Measurements from ENCODE around the gene ASAP3. TPM values are rescaled to one million over a fixed set of nuclear protein-coding genes. Genes with fewer than 3 reads are reported as not detected.

The ASAP3 gene
- total RNA-seq, 1 experiment from 2014 or later, result 1.6 TPM

GRCh38 chr1:23417570-23417969 lies 66.4 kb downstream of the ASAP3 start:
- in situ Hi-C loops (cut with HindIII; ENCODE audit: low pct_unique_long_range_greater_than_20kb, low sequenced_read_pairs), result no loop called here
- DNase-seq (ENCODE audit: low read depth), result no peak

- DNase-seq (ENCODE audit: low read depth), result no peak
- in situ Hi-C loops (cut with HindIII; ENCODE audit: low pct_unique_long_range_greater_than_20kb, low sequenced_read_pairs), result no loop called here
These were observed 67.0 kb downstream of the ASAP3 start for GRCh38 chr1:23416964-23417363.

DNA sequence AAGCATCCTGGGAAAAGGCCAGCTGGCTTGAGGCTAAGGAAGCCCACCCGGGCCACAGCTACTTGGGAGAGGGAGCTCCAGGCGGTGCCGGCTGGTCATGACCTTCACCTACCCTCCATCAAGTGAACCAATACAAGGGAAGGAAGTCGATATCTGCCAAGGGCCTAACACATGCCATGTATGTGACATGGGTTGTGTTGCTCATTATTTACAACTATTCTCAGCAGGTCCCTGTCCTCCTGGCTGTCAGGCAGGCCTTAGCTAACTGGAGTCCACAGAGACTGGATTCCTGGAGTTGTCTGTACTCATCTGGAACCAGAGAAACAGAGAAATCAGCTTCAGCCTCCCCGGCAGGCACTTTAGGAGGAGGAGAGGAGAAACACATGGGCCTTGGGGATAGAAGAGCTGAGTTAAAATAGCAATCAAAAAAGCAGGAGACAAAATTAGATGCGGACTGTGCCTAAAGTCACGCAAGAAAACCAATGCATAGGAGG lies 75.1 kb downstream of the ASAP3 start:
- in situ Hi-C loops (cut with HindIII; ENCODE audit: low pct_unique_long_range_greater_than_20kb, low sequenced_read_pairs), result no loop called here
- DNase-seq (ENCODE audit: low read depth), result no peak

DNA sequence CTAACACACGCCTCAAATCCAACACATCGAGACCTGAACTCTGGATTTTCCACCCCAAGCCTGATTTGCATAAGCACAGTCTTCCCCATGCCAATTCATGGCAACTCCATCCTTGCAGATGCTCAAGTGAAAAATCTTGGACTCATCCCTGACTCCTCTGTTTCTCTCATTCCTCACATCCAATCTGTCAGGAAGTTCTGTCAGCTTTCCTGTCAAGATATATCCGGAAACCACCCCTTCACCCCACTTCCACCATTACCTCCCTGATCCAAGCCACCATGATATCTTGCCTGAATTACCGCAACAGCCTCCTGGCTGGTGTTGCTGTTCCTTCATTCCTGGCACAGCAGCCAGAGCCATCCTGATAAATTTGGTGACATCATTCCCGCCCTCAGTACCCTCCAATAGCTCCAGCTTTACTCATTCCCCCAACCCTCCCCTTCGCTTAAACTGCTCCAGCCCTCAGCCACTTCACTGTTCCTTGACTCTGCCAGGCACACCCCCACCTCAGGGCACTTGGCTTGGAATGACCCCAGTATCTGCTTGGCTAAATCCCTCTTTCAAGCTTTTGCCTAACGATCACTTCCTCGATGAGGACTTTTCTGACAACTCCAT lies 76.9 kb downstream of the ASAP3 start:
- in situ Hi-C loops (cut with HindIII; ENCODE audit: low pct_unique_long_range_greater_than_20kb, low sequenced_read_pairs), result no loop called here
- DNase-seq (ENCODE audit: low read depth), result no peak

DNA sequence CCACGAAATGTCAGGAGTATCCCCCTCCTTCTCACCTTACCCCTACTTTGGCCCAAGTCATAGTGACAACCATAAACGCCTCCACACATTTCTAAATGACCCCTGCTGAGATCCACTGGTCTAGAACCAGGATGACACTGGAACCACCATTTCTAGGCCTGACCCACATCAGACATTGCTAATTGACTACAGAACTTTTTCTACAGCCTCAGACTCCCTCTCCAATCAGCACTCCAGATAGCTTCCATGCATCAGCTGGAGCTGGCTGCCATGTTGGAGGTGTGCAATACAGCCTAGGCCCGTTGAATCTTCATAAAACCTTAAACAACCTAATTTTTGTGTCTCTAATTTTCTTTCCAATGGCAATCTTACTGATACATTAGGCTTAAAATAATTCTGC lies 78.0 kb downstream of the ASAP3 start:
- DNase-seq (ENCODE audit: low read depth), result no peak
- in situ Hi-C loops (cut with HindIII; ENCODE audit: low pct_unique_long_range_greater_than_20kb, low sequenced_read_pairs), result no loop called here

DNA sequence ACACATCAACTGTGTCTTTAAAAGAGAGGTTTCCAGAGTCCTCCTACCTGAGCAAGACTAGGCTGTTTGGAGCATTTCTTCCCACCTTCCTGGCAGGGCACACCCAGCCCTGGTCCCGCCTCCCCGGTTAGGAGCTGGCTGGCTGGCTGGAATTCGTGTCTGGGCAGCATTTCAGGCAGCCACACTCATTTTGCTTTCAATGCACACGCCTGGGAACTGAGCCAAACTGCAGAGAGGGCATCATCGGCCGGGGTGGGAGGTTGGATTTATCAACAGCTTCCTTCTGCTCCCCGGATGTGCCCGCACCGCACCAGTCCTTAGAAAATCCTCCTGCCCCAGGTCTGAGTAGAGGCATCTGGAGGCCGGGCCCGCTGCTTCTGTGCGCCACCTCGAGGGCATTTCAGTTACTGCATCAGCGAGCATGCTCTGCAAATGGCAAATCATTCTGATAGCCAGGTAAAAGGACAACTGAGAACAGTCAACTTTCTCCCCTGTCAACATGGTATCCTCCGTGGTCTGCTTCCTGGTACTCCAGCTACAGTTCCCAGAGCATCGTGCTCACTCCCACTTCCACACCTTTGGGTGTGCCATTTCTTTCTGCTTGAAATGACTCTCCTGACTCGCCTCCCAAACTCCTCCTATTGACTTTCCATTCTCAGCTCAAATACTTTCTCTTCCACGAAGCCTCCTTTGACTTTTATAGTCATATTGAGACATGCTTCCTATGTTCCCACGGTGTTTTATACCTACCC lies 80.1 kb downstream of the ASAP3 start:
- DNase-seq (ENCODE audit: low read depth), result peak; percentile 99
- in situ Hi-C loops (cut with HindIII; ENCODE audit: low pct_unique_long_range_greater_than_20kb, low sequenced_read_pairs), result no loop called here

- in situ Hi-C loops (cut with HindIII; ENCODE audit: low pct_unique_long_range_greater_than_20kb, low sequenced_read_pairs), result no loop called here
- DNase-seq (ENCODE audit: low read depth), result no peak
These were observed 80.6 kb downstream of the ASAP3 start for GRCh38 chr1:23403355-23403734.

DNA sequence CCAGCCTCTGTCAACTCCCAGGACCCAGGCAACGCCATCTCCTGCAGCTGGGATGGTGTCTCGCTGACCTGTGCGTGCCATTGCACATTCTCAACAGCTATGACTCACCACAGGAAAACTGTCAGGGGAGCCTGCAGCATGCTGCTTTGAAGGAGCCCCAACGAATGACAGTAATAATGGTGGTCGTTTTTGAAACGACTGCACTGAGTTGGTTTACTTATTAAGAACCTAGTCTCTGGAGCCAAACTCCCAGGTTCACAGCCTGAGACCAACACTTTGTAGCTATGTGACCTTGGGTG lies 81.0 kb downstream of the ASAP3 start:
- DNase-seq (ENCODE audit: low read depth), result peak; percentile 80
- in situ Hi-C loops (cut with HindIII; ENCODE audit: low pct_unique_long_range_greater_than_20kb, low sequenced_read_pairs), result no loop called here

- peak; percentile 44 for DNase-seq (ENCODE audit: low read depth)
- in situ Hi-C loops (cut with HindIII; ENCODE audit: low pct_unique_long_range_greater_than_20kb, low sequenced_read_pairs), result no loop called here
These were observed 81.5 kb downstream of the ASAP3 start for GRCh38 chr1:23402286-23403037.

DNA sequence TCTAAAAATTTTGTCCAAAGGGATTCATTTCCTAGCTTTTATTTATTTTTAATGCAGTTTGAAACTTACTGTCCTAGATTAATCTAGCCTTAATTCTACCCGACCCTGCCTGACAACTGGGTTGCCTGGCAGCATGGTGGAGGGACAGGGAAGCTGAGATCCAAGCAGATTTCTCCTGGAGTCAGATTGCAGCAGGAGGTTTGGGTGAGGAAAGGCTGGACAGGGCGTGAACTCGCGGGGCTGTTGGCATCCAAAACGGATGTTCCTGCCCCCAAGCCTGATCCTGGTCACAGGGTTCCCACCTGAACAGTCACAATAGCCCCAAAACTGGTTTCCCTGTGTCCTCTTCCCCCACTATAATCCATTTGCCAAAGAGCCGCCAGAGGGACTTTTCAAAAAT lies 82.7 kb downstream of the ASAP3 start:
- in situ Hi-C loops (cut with HindIII; ENCODE audit: low pct_unique_long_range_greater_than_20kb, low sequenced_read_pairs), result no loop called here
- DNase-seq (ENCODE audit: low read depth), result no peak

- in situ Hi-C loops (cut with HindIII; ENCODE audit: low pct_unique_long_range_greater_than_20kb, low sequenced_read_pairs), result no loop called here
- DNase-seq (ENCODE audit: low read depth), result no peak
These were observed 83.5 kb downstream of the ASAP3 start for GRCh38 chr1:23400324-23401114.

DNA sequence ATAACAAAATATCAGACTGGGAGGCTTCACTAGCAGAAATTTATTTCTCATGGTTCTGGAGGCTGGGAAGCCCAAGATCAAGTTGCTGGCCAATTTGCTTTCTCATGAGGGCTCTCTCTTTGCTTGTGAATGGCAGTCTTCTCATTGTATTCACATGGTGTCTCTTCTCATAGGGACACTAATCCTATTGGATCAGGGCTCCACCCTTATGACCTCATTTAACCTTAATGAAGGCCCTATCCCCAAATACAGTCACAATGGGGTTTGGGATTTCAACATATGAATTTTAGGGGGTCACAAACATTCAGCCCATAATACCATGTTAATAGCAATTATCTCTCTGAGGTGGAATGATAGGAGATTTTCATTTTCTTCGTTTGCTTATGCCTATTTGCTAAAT lies 84.8 kb downstream of the ASAP3 start:
- no peak for DNase-seq (ENCODE audit: low read depth)
- in situ Hi-C loops (cut with HindIII; ENCODE audit: low pct_unique_long_range_greater_than_20kb, low sequenced_read_pairs), result no loop called here

DNA sequence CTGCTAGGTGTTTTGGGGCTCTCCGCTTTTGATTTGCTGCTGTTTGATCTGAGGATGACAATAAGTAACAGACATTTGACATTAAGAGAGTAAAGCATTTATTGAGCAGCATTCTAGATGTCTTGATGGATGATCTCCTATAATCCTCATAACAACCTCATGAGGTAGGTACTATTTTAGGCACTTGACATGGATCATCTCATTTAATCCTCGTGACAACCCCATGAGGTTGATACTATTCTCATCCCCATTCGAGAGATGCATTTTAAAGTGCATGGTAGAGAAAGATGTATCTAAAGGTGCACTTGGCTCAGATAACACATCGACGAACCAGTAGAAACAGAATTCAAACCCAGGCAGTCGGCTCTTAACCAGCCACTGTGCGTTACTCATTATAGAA lies 86.1 kb downstream of the ASAP3 start:
- no peak for DNase-seq (ENCODE audit: low read depth)
- in situ Hi-C loops (cut with HindIII; ENCODE audit: low pct_unique_long_range_greater_than_20kb, low sequenced_read_pairs), result no loop called here

- no peak for DNase-seq (ENCODE audit: low read depth)
These were observed 87.6 kb downstream of the ASAP3 start for GRCh38 chr1:23396380-23396779.

GRCh38 chr1:23395849-23396248 lies 88.1 kb downstream of the ASAP3 start:
- in situ Hi-C loops (cut with HindIII; ENCODE audit: low pct_unique_long_range_greater_than_20kb, low sequenced_read_pairs), result no loop called here

More at GRCh38 chr1:23396380-23396779, 87.6 kb downstream of the ASAP3 start:
- in situ Hi-C loops (cut with HindIII; ENCODE audit: low pct_unique_long_range_greater_than_20kb, low sequenced_read_pairs), result no loop called here

GRCh38 chr1:23395154-23395724 lies 88.7 kb downstream of the ASAP3 start:
- in situ Hi-C loops (cut with HindIII; ENCODE audit: low pct_unique_long_range_greater_than_20kb, low sequenced_read_pairs), result no loop called here
- DNase-seq (ENCODE audit: low read depth), result no peak

More at GRCh38 chr1:23395849-23396248, 88.1 kb downstream of the ASAP3 start:
- no peak for DNase-seq (ENCODE audit: low read depth)

DNA sequence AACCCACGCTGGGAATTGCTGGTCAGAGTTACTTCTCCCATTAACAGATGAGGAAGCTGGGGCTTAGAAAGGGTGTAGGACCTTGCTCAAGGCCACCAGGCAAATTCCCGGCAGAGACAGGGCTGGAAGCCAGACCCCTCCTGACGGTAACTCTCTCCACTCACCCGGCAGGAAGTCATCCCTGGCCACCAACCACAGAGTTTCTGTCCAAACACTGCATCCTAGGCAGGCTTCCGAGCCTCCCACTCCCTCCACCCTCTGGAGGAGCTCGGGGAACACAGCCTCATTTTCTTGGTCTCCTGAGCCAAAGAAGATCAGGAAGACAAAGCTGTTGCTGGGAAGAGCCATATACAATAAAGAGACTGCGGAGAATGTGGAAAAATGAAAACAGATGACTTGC lies 89.3 kb downstream of the ASAP3 start:
- in situ Hi-C loops (cut with HindIII; ENCODE audit: low pct_unique_long_range_greater_than_20kb, low sequenced_read_pairs), result no loop called here
- DNase-seq (ENCODE audit: low read depth), result no peak

- in situ Hi-C loops (cut with HindIII; ENCODE audit: low pct_unique_long_range_greater_than_20kb, low sequenced_read_pairs), result no loop called here
- peak; percentile 84 for DNase-seq (ENCODE audit: low read depth)
These were observed 89.8 kb downstream of the ASAP3 start for GRCh38 chr1:23394181-23394580.
